HepG2 (cell line): ENCODE results near the gene PARD3. TPM values are rescaled to one million over a fixed set of nuclear protein-coding genes. Genes with fewer than 3 reads are reported as not detected.
A peak's percentile ranks its signal among the peaks of the same experiment; 100 is the strongest.

Experiments
- CC2D1A ChIP-seq: sonication (generic); formaldehyde crosslinking; IDR thresholded peaks from 2 replicates; pipeline ENCODE4 v1.8.1; 2023; ENCODE audit warnings: mild to moderate bottlenecking, missing genetic modification reagents
- ERF ChIP-seq: IDR thresholded peaks from 2 replicates; pipeline ENCODE4 v1.6.1; 2018; ENCODE audit warnings: missing biosample characterization, missing genetic modification reagents
- FOXA1 ChIP-seq, 2 experiments: fragments of 450-650 bp in 1 of 2; sonication (generic) in 1 of 2; formaldehyde crosslinking in 1 of 2; IDR thresholded peaks; 2 replicates each; pipeline versions ENCODE4 v1.4.0 to v1.6.1; 2016 to 2020; ENCODE audit warnings: missing genetic modification reagents in 1 of 2
- FOXA3 ChIP-seq: IDR thresholded peaks from 2 replicates; pipeline ENCODE4 v1.6.1; 2016; ENCODE audit warnings: missing genetic modification reagents, missing compliant biosample characterization
- GATAD2A ChIP-seq: IDR thresholded peaks from 2 replicates; pipeline ENCODE4 v1.6.1; 2016
- HNF4A ChIP-seq: sonication (generic); formaldehyde crosslinking; IDR thresholded peaks from 2 replicates; pipeline ENCODE4 v1.4.0; 2020; ENCODE audit warnings: missing genetic modification reagents
- HOXA3 ChIP-seq: sonication (generic); formaldehyde crosslinking; IDR thresholded peaks from 2 replicates; pipeline ENCODE4 v1.5.0; 2020; ENCODE audit warnings: missing genetic modification reagents
- IRF2 ChIP-seq: IDR thresholded peaks from 2 replicates; pipeline ENCODE4 v1.6.1; 2018; ENCODE audit warnings: missing genetic modification reagents, missing compliant biosample characterization
- KLF16 ChIP-seq, 2 experiments: sonication (generic) in 1 of 2; formaldehyde crosslinking in 1 of 2; IDR thresholded peaks; 2 replicates each; pipeline versions ENCODE4 v1.6.1 to v1.8.0; 2016 to 2023; ENCODE audit warnings: missing genetic modification reagents in 2 of 2, missing compliant biosample characterization in 1 of 2
- NR2F1 ChIP-seq, 2 experiments: fragments of 450-650 bp in 1 of 2; formaldehyde crosslinking in 1 of 2; IDR thresholded peaks; 2 replicates each; pipeline versions ENCODE4 v1.5.0 to v1.6.1; 2016 to 2020; ENCODE audit warnings: mild to moderate bottlenecking in 1 of 2, missing compliant biosample characterization in 1 of 2, missing genetic modification reagents in 1 of 2, moderate library complexity in 1 of 2
- SMC3 ChIP-seq: IDR thresholded peaks from 2 replicates; pipeline ENCODE4 v1.6.1; 2011; ENCODE audit warnings: low read length, improper control_type of control experiment
- SPEN ChIP-seq: sonication (generic); formaldehyde crosslinking; IDR thresholded peaks from 2 replicates; pipeline ENCODE4 v1.5.1; 2020; ENCODE audit warnings: low read depth, mild to moderate bottlenecking, missing genetic modification reagents
- STAG1 ChIP-seq: sonication (generic); formaldehyde crosslinking; IDR thresholded peaks from 2 replicates; pipeline ENCODE4 v1.4.0; 2020; ENCODE audit warnings: missing genetic modification reagents
- SYNCRIP ChIP-seq: fragments of 200-400 bp; formaldehyde crosslinking; IDR thresholded peaks from 2 replicates; pipeline ENCODE4 v1.6.1; 2018; ENCODE audit warnings: mild to moderate bottlenecking, low read depth, low read length; ENCODE audit not compliant: insufficient read depth
- ZNF501 ChIP-seq: sonication (generic); formaldehyde crosslinking; IDR thresholded peaks from 2 replicates; pipeline ENCODE4 v1.5.1; 2020; ENCODE audit warnings: mild to moderate bottlenecking, moderate library complexity, missing genetic modification reagents
- ZNF577 ChIP-seq: sonication (generic); formaldehyde crosslinking; IDR thresholded peaks from 2 replicates; pipeline ENCODE4 v1.4.0; 2020; ENCODE audit warnings: mild to moderate bottlenecking, low read depth, missing genetic modification reagents, borderline replicate concordance
- polyA plus RNA-seq, 8 experiments: library from polyadenylated mRNA; depleted of rRNA in 3 of 8; stranded (reverse) in 7 of 8; unstranded in 1 of 8; fragments of >200 nt; fragmentation: Illumina TruSeq in 4 of 8; extraction: Trizol in 4 of 8; gene quantifications; 2 replicates each; pipeline versions ENCODE4 v1.2.1 to v1.2.3, GENCODE V29; 2011 to 2016; ENCODE audit warnings: low read depth in 4 of 8, missing spikeins in 1 of 8, mixed read lengths in 1 of 8; ENCODE audit not compliant: insufficient read depth in 1 of 8
- total RNA-seq, 5 experiments: library from RNA; depleted of rRNA; stranded (reverse); fragments of >200 nt; fragmentation: Illumina TruSeq; extraction: Trizol; gene quantifications; 2 replicates each; pipeline ENCODE4 v1.2.3, GENCODE V29; 2016; ENCODE audit warnings: low read depth in 1 of 5
- TF ChIP-seq, protein P1 (sequence below): sonication (generic); formaldehyde crosslinking; IDR thresholded peaks from 2 replicates; pipeline ENCODE4 v1.9.0; 2021; ENCODE audit warnings: mild to moderate bottlenecking, missing genetic modification reagents
- TF ChIP-seq, protein P2 (sequence below): sonication (generic); formaldehyde crosslinking; IDR thresholded peaks from 2 replicates; pipeline ENCODE4 v1.4.0; 2020; ENCODE audit warnings: missing genetic modification reagents
- TF ChIP-seq, protein P3 (sequence below): IDR thresholded peaks from 2 replicates; pipeline ENCODE4 v1.6.1; 2016

Gene PARD3
- total and polyA plus RNA-seq, 2 of the 13 experiments (the other 11 are each of a cell fraction or from before 2014, with no cell fraction given) = 40.9 to 60.0 TPM

DNA sequence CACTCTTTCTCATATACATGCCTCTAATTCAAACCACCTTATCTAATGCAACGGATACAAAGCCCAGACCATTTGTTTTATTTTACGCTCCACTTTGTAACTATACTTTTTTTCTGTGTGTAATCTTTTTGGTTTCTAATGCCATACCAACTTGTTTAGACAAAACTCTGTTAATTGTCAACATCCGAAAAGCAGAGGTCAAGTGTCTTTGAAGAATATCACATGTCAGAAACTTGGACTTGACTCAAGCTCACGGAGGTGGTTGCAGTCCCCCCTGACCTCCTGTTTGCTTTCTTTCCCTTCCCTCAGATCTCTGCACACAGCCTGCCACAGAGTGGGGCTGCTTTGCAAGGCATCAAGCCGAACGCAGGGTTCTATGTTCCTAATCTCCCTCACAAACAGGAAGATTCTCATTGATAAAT is 698.9 kb downstream of the PARD3 start (continued):
- TF ChIP-seq, protein P1, sequence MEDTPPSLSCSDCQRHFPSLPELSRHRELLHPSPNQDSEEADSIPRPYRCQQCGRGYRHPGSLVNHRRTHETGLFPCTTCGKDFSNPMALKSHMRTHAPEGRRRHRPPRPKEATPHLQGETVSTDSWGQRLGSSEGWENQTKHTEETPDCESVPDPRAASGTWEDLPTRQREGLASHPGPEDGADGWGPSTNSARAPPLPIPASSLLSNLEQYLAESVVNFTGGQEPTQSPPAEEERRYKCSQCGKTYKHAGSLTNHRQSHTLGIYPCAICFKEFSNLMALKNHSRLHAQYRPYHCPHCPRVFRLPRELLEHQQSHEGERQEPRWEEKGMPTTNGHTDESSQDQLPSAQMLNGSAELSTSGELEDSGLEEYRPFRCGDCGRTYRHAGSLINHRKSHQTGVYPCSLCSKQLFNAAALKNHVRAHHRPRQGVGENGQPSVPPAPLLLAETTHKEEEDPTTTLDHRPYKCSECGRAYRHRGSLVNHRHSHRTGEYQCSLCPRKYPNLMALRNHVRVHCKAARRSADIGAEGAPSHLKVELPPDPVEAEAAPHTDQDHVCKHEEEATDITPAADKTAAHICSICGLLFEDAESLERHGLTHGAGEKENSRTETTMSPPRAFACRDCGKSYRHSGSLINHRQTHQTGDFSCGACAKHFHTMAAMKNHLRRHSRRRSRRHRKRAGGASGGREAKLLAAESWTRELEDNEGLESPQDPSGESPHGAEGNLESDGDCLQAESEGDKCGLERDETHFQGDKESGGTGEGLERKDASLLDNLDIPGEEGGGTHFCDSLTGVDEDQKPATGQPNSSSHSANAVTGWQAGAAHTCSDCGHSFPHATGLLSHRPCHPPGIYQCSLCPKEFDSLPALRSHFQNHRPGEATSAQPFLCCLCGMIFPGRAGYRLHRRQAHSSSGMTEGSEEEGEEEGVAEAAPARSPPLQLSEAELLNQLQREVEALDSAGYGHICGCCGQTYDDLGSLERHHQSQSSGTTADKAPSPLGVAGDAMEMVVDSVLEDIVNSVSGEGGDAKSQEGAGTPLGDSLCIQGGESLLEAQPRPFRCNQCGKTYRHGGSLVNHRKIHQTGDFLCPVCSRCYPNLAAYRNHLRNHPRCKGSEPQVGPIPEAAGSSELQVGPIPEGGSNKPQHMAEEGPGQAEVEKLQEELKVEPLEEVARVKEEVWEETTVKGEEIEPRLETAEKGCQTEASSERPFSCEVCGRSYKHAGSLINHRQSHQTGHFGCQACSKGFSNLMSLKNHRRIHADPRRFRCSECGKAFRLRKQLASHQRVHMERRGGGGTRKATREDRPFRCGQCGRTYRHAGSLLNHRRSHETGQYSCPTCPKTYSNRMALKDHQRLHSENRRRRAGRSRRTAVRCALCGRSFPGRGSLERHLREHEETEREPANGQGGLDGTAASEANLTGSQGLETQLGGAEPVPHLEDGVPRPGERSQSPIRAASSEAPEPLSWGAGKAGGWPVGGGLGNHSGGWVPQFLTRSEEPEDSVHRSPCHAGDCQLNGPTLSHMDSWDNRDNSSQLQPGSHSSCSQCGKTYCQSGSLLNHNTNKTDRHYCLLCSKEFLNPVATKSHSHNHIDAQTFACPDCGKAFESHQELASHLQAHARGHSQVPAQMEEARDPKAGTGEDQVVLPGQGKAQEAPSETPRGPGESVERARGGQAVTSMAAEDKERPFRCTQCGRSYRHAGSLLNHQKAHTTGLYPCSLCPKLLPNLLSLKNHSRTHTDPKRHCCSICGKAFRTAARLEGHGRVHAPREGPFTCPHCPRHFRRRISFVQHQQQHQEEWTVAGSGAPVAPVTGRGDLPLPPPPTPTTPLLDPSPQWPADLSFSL = no peak
- TF ChIP-seq IRF2 (CRISPR knock-in tag) = 0 out of 2 replicates have a peak, but pooled peaks have one; percentile 29
- TF ChIP-seq ZNF501 (CRISPR knock-in tag) = 0 out of 2 replicates have a peak, but pooled peaks have one; percentile 60
- TF ChIP-seq ERF (CRISPR knock-in tag) = peak; percentile 49; the same call in 1 of the 2 replicates
- TF ChIP-seq HOXA3 = peak; percentile 48; the same call in 1 of the 2 replicates
- peak in 1 of 2 experiments; percentile 72; a peak in 2 of 4 replicates for TF ChIP-seq NR2F1 (CRISPR knock-in tag; IDR thresholded peaks at IDR 0.05)
- TF ChIP-seq, protein P2, sequence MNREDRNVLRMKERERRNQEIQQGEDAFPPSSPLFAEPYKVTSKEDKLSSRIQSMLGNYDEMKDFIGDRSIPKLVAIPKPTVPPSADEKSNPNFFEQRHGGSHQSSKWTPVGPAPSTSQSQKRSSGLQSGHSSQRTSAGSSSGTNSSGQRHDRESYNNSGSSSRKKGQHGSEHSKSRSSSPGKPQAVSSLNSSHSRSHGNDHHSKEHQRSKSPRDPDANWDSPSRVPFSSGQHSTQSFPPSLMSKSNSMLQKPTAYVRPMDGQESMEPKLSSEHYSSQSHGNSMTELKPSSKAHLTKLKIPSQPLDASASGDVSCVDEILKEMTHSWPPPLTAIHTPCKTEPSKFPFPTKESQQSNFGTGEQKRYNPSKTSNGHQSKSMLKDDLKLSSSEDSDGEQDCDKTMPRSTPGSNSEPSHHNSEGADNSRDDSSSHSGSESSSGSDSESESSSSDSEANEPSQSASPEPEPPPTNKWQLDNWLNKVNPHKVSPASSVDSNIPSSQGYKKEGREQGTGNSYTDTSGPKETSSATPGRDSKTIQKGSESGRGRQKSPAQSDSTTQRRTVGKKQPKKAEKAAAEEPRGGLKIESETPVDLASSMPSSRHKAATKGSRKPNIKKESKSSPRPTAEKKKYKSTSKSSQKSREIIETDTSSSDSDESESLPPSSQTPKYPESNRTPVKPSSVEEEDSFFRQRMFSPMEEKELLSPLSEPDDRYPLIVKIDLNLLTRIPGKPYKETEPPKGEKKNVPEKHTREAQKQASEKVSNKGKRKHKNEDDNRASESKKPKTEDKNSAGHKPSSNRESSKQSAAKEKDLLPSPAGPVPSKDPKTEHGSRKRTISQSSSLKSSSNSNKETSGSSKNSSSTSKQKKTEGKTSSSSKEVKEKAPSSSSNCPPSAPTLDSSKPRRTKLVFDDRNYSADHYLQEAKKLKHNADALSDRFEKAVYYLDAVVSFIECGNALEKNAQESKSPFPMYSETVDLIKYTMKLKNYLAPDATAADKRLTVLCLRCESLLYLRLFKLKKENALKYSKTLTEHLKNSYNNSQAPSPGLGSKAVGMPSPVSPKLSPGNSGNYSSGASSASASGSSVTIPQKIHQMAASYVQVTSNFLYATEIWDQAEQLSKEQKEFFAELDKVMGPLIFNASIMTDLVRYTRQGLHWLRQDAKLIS = no peak
- TF ChIP-seq STAG1 = peak; percentile 83
- TF ChIP-seq SPEN (CRISPR knock-in tag) = no peak
- peak; percentile 60; the same call in 1 of the 2 replicates for TF ChIP-seq SMC3
- TF ChIP-seq FOXA3 (CRISPR knock-in tag) = peak; percentile 74
- TF ChIP-seq FOXA1 (IDR thresholded peaks at IDR 0.05) = no peak
- peak; percentile 63 for TF ChIP-seq FOXA1 (CRISPR knock-in tag; IDR thresholded peaks at IDR 0.05)
- TF ChIP-seq, protein P3, sequence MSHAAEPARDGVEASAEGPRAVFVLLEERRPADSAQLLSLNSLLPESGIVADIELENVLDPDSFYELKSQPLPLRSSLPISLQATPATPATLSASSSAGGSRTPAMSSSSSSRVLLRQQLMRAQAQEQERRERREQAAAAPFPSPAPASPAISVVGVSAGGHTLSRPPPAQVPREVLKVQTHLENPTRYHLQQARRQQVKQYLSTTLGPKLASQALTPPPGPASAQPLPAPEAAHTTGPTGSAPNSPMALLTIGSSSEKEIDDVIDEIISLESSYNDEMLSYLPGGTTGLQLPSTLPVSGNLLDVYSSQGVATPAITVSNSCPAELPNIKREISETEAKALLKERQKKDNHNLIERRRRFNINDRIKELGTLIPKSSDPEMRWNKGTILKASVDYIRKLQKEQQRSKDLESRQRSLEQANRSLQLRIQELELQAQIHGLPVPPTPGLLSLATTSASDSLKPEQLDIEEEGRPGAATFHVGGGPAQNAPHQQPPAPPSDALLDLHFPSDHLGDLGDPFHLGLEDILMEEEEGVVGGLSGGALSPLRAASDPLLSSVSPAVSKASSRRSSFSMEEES (CRISPR knock-in tag) = peak; percentile 39; the same call in 1 of the 2 replicates
- TF ChIP-seq KLF16 (CRISPR knock-in tag; IDR thresholded peaks at IDR 0.05) = 0 out of 4 replicates have a peak, but pooled peaks of 1 of the 2 experiments have one; percentile 18
- TF ChIP-seq CC2D1A (CRISPR knock-in tag) = 0 out of 2 replicates have a peak, but pooled peaks have one; percentile 14
- TF ChIP-seq GATAD2A = peak; percentile 69; the same call in 1 of the 2 replicates
- no peak for TF ChIP-seq SYNCRIP
- TF ChIP-seq HNF4A (CRISPR knock-in tag) = peak; percentile 60
- no peak for TF ChIP-seq ZNF577 (CRISPR knock-in tag)
